ENCODE data around the gene FOXQ1. TPM values are rescaled to one million over a fixed set of nuclear protein-coding genes. Genes with fewer than 3 reads are reported as not detected.

FOXQ1 gene
- total and polyA plus RNA-seq, 2 of the 13 experiments (the other 11 are each of a cell fraction or from before 2014, with no cell fraction given): 35.2 to 39.8 TPM

GRCh38 chr6:1313767-1314503, 2.0 kb downstream of the FOXQ1 start (continued):
- TF ChIP-seq ZBTB14 (CRISPR knock-in tag; IDR thresholded peaks at IDR 0.05): peak; percentile 97
- no peak for TF ChIP-seq TCF12 (IDR thresholded peaks at IDR 0.05)
- TF ChIP-seq TCF12 (CRISPR knock-in tag; IDR thresholded peaks at IDR 0.05): no peak
- peak; percentile 51; the same call in 1 of the 2 replicates for TF ChIP-seq CREB3 (CRISPR knock-in tag; IDR thresholded peaks at IDR 0.05)
- no peak for TF ChIP-seq HNF1A (IDR thresholded peaks at IDR 0.05; ENCODE audit: low read depth)
- peak; percentile 70; the same call in 1 of the 2 replicates for TF ChIP-seq HNF1A (CRISPR knock-in tag; IDR thresholded peaks at IDR 0.05; ENCODE audit: borderline replicate concordance)
- TF ChIP-seq POLR2A (IDR thresholded peaks at IDR 0.05; ENCODE audit: insufficient read depth in 1 of 2, low read depth in 2 of 2, low read length in 2 of 2): peak in 1 of 2 experiments; percentile 61; a peak in 2 of 4 replicates
- TF ChIP-seq ZSCAN31 (CRISPR knock-in tag; IDR thresholded peaks at IDR 0.05; ENCODE audit: low read depth): peak; percentile 76
- peak; percentile 53; the same call in 1 of the 2 replicates for TF ChIP-seq PHF21A (CRISPR knock-in tag; IDR thresholded peaks at IDR 0.05)
- peak; percentile 41; the same call in 1 of the 2 replicates for TF ChIP-seq ZFP36L1 (CRISPR knock-in tag; IDR thresholded peaks at IDR 0.05)
- TF ChIP-seq ZNF501 (CRISPR knock-in tag; IDR thresholded peaks at IDR 0.05): peak; percentile 57; the same call in 1 of the 2 replicates
- TF ChIP-seq ATAD3A (CRISPR knock-in tag; IDR thresholded peaks at IDR 0.05): no peak
- TF ChIP-seq THAP8 (CRISPR knock-in tag; IDR thresholded peaks at IDR 0.05; ENCODE audit: borderline replicate concordance): no peak
- peak; percentile 67 for TF ChIP-seq POLR2AphosphoS5 (IDR thresholded peaks at IDR 0.05; ENCODE audit: low read depth, low read length)
- 0 out of 2 replicates have a peak, but pooled peaks have one; percentile 13 for TF ChIP-seq GMEB2 (CRISPR knock-in tag; IDR thresholded peaks at IDR 0.05; ENCODE audit: low read depth)
- peak; percentile 75 for TF ChIP-seq ATF7-NPFF (CRISPR knock-in tag; IDR thresholded peaks at IDR 0.05; ENCODE audit: low read depth)
- TF ChIP-seq IKZF4 (CRISPR knock-in tag; IDR thresholded peaks at IDR 0.05; ENCODE audit: borderline replicate concordance, low read depth, not compliant biosample characterization): no peak
- no peak for TF ChIP-seq ZFP41 (CRISPR knock-in tag; IDR thresholded peaks at IDR 0.05; ENCODE audit: borderline replicate concordance)
- no peak for TF ChIP-seq FOSL1 (CRISPR knock-in tag; IDR thresholded peaks at IDR 0.05; ENCODE audit: borderline replicate concordance)
- TF ChIP-seq SPEN (CRISPR knock-in tag; IDR thresholded peaks at IDR 0.05; ENCODE audit: low read depth): peak; percentile 73
